HG03103 (cell line): Measurements from ENCODE around the gene ATP5F1A.
A peak's percentile ranks its signal among the peaks of the same experiment; 100 is the strongest.
"Not testable (repeated sequence)": the region's sequence is repeated elsewhere in the genome, so short reads cannot be mapped to it uniquely, and the experiment has no call there.

Experiments used
- ATAC-seq: cut with Tn5 transposase; IDR thresholded peaks from one replicate; pipeline ENCODE4 v1.9.1; 2021; ENCODE audit warnings: low read depth; ENCODE audit not compliant: unreplicated experiment

ATP5F1A gene

DNA sequence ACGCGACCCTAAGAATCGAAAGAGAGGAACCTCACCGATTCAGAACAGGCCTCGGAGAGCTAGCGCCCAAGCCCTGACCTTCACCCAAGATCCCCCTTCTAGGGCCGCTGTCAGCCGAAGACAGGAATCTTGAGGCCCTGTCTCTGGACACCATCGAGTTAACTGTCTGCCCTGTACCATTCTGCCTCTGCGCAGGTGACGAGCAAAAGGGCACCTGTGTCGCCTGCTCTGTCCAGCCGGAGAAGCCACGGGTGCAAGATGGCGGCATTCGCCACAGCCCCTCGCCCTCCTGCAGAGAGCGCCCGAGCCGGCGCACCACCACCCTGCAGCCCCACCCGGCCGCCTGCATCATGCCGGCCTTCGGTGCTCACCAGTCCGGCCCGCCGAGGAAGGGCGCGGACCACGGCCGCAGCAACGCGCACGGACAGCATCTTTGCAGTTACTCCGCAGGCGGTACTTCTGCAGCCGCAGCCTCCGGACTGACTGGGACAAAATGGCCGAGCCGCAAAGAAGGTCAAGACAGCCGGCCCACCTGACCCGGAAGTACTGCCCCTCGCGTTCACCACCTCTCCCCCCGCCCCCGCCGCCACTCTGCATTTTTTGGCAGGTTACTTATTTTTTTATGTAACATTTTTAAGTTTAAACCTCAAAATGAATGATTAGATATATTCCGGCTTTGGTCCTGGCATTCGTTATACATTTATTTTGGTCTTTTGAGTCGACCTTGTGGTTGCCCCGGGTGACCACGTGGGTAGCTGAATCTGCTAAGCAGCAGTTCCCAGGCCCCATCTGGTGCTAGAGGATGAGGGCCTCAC, at the start of gene ATP5F1A:
ATP5F1A (minus strand) TSS at position 496 of the 815 bp plus-strand sequence; CDS start at position 431, 65 bp downstream.
- peak; percentile 64 for ATAC-seq

DNA sequence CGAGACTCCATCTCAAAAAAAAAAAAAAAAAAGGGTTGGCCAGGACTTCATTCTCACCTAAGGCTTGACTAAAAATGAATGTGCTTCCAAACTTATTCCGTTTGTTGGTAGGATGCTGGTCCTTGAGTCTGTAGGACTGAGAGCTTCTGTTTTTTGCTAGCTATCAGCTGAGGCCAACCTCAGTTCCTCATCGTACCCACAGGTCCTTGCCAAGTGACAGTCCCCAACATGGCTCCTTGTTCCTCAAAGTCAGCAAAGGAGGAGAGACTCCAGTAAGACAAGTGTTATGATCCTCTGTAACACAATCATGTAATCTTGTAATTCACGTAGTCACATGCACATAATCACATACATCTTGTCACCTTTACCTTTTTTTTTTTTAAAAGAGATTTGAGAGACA, 43.1 kb upstream of the ATP5F1A start:
- ATAC-seq, result no peak

DNA sequence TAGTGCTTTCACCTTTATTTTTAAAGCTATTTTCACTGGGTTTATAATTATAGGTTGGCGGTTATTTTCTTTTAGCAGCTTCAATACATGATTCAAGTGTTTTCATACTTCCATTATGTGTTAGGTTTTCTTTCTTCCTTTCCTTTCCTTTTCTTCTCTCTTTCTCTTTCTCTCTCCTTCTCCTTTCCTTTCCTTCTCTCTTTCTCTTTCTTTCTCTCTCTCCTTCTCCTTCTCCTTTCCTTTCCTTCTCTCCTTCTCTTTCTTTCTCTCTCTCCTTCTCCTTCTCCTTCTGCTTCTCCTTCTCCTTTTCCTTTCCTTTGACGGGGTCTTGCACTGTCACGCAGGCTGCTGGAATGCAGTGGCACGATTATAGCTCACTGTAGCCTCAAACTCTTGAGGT, 42.1 kb upstream of the ATP5F1A start:
- no peak for ATAC-seq

DNA sequence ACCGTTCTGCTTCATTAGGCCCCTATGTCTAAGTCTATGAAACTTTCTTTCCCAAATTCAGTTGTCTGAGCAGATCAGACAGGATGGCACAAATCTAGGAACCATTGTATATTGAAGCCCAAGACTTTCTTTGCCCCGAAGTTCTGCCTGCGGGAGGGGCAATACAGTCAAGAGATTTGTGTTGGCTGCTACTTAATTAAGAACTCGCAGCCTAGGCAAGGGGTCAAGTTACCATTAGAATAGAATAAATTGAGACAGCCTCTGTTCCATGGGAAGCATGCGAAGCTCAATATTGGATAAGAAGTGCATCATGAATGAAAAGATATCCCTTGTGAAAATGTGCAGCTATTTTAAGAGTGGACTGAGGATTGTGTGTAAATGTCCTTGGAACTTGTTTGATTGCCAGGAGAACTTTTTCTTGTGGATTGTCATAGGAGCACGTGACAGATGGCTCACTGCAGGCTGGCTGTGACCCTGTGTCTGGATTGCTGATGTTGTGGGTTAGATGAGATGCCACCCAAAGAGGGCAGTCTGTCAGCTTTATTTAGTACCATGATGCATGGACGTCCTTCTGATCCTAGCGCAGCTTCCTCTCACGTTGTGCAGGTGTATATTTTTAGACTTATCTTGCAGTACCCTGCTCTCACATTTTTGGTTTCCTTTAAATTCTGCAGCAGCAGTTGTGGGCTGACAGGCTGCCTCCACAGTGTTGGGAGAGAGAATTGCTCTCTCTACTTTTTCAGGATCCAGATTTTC, 37.0 kb upstream of the ATP5F1A start:
- no peak for ATAC-seq

- no peak for ATAC-seq
Observed at GRCh38 chr18:46133534-46133933, 35.4 kb upstream of the ATP5F1A start.

GRCh38 chr18:46130549-46130948, 32.5 kb upstream of the ATP5F1A start:
- not testable (repeated sequence) for ATAC-seq

DNA sequence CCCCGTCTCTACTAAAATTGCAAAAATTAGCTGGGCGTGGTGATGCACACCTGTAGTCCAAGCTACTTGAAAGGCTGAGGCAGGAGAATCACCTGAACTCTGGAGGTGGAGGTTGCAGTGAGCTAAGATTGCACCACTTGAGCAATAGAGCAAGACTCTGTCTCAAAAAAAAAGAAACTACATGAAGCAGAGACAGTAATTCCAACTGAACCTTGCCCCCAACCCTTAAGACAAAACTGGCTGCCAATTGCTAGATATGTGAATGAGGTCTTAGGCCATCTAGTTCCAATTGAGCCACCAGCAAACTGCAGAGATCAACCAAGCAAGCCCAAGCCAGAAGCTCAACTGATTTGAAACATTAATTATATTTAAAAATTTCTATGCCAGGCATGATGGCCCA, 32.0 kb upstream of the ATP5F1A start:
- no peak for ATAC-seq

DNA sequence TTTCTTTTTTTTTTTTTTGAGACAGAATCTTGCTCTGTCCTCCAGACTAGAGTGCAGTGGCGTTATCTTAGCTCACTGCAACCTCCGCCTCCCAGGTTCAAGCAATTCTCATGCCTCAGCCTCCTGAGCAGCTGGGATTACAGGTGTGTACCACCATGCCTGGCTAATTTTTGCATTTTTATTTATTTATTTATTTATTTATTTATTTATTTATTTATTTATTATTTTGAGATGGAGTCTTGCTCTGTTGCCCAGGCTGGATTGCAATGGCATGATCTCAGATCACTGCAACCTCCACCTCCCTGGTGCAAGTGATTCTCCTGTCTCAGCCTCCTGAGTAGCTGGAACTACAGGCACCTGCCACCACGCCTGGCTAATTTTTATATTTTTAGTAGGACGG, 28.5 kb upstream of the ATP5F1A start:
- ATAC-seq, result not testable (repeated sequence)

DNA sequence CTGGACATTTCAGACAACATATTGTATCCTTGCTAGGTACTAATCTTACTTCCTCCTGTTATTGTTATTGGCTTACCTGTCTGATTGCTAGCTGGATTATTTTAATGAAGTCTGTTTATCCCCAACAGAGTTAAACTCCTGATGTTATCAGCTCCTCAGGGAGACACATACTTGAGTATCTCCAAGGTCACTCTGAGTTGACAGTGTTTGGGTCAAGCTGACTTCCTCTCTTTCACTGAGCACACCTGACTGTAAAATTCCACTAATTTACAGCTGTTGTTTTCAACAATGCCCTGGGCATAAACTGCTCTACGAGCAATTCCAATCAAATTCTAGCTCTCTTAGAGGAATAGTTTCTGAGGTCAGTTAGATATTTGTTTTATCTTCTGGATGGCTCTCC, 15.7 kb upstream of the ATP5F1A start:
- no peak for ATAC-seq

DNA sequence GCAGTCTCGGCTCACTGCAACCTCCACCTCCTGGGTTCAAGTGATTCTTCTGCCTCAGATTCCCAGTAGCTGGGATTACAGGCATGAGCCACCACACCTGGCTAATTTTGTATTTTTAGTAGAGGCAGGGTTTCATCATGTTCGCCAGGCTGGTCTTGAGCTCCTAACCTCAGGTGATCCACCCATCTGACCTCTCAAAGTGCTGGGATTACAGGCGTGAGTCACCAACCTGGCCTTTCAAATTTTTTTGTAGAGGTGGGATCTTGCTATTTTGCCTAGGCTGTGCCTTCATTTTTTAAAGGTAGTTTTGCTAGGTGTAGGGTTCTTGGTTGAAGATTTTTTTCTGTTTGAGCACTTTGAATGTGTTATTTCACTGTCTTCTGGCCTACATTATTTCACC, 12.3 kb upstream of the ATP5F1A start:
- no peak for ATAC-seq

- ATAC-seq, result no peak
Observed at GRCh38 chr18:46109386-46109785, 11.3 kb upstream of the ATP5F1A start.

DNA sequence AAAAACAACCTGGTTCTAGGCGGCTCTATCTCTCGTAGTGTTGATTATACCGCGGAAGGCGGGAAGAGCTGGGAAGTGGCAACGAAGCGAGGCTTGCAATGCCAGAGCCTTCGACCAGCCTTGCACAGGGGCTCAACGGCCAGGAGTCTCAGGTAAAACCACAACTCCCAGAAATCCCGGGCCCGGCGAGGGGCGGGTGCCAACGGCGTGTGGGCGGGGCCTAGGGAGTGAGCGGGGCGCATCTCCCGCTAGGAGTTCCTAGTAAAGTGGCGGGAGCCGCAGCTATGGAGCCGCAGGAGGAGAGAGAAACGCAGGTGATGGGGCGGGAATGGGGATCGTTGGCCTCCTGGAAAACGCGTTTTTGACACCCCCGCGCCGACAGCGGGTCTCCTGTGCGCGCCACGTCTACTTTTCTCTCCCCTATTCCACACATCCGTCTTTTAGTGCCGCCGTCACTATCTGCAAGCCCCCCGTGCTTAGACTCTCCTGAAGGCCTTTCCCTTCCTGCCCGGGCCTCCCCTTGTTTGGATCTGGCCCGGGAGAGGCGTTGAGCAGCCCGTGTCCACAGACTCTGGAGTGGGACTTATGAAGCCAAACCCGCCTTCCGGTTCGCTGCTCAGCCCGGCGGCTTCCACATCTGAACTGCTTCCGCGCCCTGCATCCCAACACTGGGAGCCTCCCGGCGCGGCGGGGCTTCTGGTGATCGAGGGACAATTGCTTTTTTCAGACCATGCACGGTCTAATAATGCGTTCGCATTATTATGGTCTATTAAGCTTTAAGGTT, 6.2 kb upstream of the ATP5F1A start, which contains the start of gene HAUS1:
HAUS1 (plus strand) TSS at position 258 of the 784 bp plus-strand sequence; CDS start at position 285, 27 bp downstream.
- ATAC-seq, result peak; percentile 86

- no peak for ATAC-seq
Observed at GRCh38 chr18:46099463-46099862, 1.4 kb upstream of the ATP5F1A start.

DNA sequence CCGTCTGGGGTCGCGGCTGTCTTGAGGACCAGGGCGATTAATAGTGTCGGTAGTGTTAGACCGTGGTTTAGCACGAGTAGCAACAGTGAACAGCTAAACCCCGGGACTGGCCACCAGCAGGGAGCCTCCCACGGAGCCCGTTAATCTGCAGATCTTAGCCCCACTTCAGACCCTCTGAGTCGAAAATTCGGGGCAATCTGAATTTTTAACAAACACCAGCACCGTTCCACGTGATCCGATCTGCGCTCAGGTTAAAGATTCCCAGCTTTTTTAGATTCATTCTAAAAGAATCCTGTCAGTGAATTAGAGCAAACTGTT, 479 bp upstream of the ATP5F1A start:
- peak; percentile 3 for ATAC-seq

DNA sequence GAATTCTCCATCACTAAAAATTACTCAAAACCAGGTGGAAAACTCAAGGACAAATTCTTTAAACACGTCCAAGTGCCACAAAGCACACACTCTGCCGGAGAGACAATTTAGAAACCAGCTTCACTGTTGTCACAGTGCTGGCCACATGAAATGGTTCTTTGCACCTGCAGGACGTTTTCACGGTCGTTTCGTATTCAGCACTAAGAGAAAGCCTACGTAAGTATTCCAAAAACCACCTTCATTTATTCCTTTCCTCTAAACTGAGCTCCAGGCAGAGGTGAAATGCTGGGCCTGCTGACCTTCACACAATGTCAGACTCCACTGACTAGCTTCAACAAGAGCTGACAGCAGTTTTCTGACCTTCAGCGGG, 680 bp downstream of the ATP5F1A start:
- ATAC-seq, result peak; percentile 22

DNA sequence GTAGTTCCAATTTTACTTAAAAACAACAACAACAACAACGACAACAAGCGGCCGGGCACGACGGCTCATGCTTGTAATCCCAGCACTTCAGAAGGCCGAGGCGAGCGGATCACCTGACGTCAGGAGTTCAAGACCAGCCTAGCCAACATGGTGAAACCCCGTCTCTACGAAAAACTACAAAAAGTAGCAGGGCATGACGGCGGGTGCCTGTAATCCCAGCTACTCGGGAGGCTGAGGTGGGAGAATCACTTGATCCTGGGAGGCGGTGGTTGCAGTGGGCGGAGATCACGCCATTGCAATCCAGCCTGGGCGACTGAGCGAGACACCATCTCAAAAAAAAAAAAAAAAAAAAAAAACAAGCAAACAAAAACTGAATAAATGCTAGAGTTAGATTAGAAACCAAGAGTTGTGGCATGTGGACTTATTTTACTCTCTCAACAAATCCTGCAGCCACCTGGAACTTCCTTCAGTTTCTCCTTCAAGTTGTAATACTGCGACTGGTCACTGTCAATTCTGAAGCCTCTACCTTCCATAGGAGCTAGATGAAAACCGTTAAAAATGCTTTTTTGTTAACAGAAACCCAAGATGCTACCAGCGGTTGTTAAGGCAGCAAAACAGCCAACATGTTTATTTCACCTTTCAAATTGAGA, 1.3 kb downstream of the ATP5F1A start:
- no peak for ATAC-seq

GRCh38 chr18:46095532-46095931, 2.6 kb downstream of the ATP5F1A start:
- no peak for ATAC-seq

DNA sequence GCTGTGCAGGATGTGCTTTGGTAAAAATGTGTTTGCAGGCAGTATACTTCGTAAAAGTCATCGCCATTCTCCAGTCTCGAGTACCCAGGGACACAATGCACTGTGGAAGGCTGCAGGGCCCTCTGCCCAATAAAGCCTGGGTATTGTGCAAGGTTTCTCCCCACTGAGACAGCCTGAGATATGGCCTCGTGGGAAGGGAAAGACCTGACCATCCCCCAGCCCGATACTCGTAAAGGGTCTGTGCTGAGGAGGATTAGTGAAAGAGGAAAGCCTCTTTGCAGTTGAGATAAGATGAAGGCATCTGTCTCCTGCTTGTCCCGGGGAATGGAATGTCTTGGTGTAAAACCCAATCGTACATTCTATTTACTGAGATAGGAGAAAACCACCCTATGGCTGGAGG, 9.6 kb downstream of the ATP5F1A start:
- ATAC-seq, result not testable (repeated sequence)

- no peak for ATAC-seq
Observed at GRCh38 chr18:46084431-46084830, 13.7 kb downstream of the ATP5F1A start.

DNA sequence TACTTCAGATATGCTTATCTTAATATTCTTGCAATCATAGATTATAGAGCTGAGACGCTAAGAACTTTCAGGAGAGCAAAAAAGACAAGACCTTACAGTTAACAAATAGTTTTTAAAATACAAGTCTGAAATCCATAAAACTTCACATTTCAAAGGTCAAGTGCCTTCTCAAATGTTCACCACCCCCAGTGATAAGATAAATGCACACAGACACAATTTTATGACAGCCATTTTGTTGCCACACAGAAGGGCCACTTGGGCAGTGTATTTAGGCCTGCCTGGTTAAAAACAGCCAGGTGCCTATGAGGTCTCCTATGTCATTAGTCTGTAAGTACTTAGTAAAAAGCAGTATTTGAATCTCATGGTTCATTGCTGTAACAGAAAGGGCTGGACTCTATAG, 17.9 kb downstream of the ATP5F1A start:
- ATAC-seq, result no peak

GRCh38 chr18:46079336-46079735, 18.8 kb downstream of the ATP5F1A start:
- ATAC-seq, result no peak
